Measurements from ENCODE around the gene SLC35F6.
A peak's percentile ranks its signal among the peaks of the same experiment; 100 is the strongest.

The SLC35F6 gene, protein sequence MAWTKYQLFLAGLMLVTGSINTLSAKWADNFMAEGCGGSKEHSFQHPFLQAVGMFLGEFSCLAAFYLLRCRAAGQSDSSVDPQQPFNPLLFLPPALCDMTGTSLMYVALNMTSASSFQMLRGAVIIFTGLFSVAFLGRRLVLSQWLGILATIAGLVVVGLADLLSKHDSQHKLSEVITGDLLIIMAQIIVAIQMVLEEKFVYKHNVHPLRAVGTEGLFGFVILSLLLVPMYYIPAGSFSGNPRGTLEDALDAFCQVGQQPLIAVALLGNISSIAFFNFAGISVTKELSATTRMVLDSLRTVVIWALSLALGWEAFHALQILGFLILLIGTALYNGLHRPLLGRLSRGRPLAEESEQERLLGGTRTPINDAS

DNA sequence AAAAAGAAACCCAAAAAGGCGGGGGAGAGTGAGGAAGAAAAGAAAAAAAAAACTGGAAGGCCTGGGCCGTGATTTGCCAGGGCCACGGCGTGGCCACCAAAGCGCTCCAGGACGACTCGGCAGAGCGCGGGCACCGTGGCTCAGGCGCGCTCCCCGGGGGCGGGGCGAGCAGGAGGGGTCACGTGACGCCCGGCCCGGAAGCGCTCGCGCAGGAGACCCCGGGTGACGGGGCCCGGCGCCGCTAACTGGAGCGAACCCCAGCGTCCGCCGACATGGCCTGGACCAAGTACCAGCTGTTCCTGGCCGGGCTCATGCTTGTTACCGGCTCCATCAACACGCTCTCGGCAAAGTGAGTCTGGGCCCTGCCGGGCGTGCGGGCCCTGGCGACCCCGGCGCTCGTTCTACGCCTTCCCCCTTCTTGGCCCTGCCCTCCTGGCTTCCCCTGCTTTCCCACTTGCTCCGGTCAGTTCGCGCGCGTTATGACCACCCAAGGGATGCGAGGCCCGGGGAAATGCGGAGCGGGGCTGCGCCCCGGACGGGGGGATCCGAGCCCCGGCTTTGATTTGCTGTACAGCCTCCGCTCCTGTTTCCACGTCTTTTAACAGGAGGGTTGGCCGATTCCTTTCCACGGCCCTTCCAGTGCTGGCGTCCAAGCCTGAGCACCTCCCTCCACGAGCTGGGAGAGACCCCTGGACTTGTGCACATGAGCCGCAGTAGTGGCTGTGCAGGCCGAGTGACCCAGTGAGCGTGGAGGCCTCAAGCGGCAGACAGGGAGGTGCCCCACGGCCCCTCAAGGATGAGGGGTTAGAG, at the start of gene SLC35F6:
TSS of gene SLC35F6 (plus strand) at position 207 of the 810 bp plus-strand sequence. CDS start at position 273, 66 bp downstream.
- DNase-seq (ENCODE audit: low spot score): peak; percentile 83

DNA sequence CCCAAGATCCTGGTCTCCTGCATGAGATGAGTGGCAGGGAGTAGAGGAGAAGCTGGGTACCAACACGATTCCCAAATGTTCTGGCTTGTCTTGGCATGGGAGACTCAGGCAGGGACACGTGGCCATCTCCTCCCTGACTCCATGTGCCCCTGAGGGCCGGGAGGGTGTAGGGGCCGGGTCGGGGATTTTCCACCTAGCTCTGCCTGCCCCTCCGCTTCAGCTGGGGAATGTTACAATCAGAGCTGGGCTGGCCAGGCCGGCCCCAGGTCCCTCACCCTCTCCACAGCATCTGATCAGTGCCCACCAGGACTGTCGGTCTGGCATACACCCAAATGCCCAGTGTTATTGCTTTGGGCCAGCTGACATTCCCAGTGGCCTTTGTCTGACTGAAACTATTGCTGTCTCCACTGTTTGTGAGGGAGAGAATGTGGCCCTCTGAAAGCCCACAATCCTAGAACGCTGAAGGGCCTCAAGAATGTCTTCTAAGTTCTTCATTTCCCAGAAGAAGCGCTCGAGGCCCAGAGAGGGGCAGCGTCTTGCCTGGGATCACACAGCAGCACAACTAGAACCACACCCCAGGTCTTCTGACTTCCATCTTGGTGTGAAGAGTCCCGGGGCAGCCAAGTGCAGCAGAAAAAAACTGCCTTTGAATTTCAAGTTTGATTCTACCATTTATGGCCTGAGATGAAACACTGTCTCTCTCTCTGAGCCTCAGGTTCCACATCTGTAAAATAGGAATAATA, 48.4 kb upstream of the SLC35F6 start:
- no peak for DNase-seq (ENCODE audit: low spot score)

- DNase-seq (ENCODE audit: low spot score): no peak
Observed at GRCh38 chr2:26716340-26716739, 47.7 kb upstream of the SLC35F6 start.

DNA sequence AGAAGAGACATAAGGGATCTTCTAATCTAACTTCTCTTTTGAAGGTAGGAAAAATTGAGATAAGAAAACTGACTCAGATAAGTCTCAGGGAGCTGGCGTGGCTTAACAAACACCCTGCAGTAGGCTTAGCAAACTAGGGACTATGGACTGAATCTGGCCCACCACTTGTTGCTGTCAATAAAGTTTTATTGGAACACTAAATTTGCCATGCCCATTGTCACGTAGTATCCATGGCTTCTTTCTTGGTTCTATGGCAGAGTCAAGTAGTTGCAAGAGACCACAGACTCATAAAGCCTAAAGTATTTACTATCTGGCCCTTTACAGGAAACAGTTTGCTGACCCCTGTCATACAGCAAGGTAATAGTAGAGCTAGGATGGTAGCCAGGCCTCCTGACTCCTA, 47.3 kb upstream of the SLC35F6 start:
- no peak for DNase-seq (ENCODE audit: low spot score)

DNA sequence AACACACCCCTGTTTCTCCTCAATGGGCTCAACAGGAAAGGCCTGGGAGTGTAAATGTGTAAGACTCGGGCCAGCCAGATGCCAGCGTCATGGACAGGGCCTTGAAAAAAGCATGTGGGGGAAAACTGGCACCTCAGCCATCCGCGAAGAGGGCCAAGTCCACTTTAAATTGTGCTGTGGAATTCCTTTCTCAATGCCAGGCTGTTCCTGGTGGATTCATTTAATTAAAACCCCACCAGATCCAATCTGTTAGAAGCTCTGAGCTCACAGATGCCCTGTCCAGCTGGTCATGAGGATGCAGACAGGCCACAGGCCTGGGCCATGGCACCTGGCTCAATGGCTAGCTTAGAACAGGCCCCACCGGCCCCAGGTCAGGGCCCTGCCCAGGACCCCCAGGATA, 46.7 kb upstream of the SLC35F6 start:
- no peak for DNase-seq (ENCODE audit: low spot score)

- no peak for DNase-seq (ENCODE audit: low spot score)
Observed at GRCh38 chr2:26718949-26719686, 45.0 kb upstream of the SLC35F6 start.

DNA sequence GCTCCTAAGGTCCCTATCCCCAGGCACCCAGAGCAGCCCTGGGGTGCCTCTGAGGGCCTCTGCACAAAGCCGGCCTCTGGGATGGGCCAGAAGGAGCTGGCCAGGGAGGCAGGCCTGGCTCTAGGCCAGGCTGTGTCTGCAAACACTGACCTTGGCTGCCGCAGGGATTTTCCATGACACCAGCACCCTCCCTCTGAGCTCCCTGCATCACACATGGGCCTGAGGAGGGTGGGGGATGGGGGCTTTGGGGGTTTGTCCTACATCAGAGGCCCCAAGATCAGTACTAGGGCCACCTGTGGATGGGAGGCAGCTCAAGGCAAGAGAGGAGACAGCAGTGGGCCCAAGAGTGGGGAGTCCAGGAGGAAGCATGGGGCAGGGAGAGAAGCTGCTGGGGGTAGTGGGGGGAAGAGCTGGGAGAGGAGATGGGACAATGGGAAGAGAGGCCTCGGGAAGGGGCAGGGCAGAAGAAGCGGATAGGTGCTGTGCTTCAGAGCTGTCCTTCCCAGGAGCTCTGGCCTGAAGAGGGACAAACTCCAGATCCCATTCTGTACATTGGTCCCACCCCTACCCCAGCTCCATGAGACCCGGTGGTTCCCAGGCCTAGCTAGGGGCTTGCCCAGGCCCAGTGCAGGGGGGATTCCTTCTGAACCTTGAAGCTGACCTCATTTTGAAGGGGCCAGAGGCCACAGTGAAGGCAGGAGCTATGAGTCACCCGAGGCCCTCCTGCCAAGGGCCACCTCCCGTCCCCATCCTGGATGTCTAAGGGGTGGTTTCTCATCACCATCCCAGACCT, 43.6 kb upstream of the SLC35F6 start:
- no peak for DNase-seq (ENCODE audit: low spot score)

DNA sequence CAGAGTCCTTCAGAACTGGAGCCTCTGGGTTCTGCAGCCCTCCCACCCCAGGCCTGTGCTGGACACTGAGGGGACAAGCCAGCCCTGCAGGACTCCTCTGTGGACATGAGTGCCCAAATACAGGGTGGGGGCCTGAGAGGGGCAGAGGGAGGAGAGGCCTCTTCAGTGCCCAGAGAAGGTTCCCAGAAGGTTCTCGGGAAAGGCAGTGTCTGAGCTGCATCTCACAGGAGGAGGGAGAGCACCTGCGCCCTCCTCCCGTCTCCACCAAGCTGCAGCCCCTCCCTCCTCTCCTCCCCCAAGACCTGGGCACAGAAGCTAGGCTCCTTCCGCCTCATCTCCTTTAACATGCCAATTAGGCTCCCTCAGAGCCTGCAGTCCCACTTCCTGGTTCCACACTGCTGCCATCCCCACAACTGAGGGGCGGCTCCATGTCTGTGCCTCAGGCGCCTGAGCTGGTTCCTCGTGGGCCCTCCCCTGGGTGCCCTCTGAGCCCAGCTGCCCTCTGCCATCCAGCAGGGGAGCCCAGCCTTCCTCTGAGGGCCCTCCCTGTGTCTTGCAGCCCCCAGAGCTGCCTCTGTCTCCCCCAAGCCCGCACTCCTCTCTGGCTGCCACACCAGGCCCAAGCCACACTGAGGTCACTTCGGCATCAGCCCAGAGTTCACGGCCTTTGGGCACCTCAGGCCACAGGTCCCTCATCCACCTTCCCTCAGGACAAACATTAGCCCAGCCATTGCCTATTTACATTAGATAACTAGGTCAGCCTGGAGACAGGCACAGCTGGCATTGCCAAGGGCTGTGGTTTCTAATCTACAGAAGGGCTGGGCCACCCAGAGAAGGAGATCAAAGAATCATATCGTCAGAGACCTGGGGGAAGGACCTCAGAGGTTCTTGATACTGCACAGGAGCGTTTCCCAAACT, 42.7 kb upstream of the SLC35F6 start:
- no peak for DNase-seq (ENCODE audit: low spot score)

DNA sequence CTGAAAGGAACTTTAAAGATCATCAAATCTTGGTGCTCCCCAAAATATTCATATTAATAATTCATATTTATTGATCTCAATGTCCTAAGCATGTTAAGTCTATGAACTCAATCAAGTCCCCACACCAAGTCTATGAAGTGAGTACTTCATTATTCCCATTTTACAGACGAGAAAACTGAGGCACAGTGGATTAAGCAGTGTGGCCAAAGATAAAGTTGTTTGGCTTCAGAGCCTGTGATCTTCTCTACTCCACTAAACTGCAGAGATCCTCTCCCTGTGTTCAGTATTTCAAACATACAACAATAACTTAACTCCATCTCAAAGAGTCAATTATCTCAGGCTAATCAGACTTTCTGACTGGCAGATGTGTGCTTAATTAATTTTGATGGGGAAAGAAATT, 41.8 kb upstream of the SLC35F6 start:
- DNase-seq (ENCODE audit: low spot score): no peak

- no peak for DNase-seq (ENCODE audit: low spot score)
Observed at GRCh38 chr2:26722911-26723310, 41.2 kb upstream of the SLC35F6 start.

DNA sequence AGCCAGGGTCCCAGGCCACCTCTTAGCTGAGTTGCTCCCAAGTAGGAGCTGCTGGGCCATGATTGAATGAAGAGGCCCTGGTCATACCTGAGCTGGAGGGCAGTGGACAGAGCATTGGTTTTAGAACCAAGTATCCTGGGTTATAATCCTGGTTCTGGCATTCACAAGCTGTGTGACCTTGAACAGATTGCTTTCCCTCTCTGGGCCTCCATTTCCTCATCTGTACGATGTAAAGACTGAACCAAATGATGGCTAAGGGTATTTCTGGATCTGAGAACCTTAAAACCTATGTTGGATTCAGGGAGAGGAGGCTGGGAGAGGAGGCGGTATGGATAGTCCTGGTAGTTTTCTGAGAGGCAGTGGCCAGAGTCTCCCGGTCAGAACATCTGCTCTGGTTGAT, 40.6 kb upstream of the SLC35F6 start:
- no peak for DNase-seq (ENCODE audit: low spot score)

DNA sequence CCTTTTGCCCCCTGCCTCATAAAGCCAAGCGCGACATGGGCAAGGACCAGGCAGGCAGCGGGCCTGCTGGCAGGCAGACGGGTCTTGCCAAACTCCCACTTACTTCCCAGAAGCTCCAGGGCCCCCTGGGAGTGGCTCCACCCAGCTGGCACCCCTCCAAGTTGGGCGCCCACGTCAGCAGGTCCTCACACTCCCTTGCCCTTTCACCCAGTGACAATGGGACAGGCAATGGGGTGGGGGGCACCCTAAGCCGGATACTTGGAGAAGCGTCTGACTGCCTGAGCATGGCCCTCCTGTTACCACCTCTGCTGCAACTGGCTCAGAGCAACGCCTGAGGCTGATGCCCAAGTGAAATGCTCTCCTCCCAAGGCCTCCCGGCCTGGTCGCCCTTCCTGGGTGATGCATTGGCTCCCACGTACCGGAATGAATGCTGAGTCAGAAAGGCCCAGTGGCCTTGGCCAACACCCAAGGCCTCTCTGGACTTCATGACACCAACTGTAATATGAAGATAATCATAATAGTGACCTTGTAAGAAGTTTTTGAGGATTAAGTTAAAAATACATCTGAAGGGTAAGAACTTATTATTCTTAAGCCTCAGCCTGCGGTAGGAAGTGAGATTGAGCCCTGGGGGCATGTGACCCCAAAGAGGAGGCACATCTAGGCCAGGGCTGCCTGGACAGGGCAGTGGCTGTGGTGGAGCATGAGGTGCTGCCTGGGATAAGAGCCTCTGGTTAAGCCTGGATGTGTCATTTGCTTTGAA, 39.9 kb upstream of the SLC35F6 start:
- DNase-seq (ENCODE audit: low spot score): no peak

DNA sequence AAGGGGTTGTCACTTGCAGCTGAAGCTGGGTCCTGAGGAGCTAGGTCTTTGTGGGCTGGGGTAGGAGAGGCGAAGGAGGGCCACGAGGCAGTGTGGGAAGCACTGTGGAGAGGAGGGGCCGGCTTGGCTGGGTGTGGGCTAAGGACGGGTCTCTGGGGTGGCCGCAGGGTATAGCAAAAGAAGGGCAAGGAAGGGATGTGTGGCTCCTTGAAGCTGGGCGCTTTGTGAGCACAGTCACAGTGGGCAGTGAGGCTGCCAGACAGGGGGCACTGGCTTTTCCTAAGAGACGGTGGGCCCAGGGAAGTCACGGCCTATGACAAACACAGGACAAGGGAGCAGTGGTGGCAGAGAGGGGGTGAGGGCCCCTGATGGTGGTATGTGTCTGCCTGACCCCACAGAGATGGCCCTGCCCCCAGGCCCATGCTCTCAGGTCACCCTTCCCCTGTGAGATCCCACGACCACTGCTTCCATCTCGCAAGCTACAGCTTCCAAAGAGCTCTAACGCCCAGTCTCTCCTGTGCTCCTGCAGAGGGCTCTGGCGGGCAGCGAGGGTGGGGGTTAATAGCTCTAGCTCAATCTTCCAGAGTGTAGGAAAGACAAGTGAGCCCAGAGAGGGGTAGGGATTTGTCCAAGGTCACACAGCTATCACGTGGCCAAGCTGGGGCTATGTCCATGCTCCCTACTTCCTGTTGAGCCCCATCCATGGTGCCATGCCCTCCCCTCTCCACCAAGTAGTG, 39.1 kb upstream of the SLC35F6 start:
- no peak for DNase-seq (ENCODE audit: low spot score)

DNA sequence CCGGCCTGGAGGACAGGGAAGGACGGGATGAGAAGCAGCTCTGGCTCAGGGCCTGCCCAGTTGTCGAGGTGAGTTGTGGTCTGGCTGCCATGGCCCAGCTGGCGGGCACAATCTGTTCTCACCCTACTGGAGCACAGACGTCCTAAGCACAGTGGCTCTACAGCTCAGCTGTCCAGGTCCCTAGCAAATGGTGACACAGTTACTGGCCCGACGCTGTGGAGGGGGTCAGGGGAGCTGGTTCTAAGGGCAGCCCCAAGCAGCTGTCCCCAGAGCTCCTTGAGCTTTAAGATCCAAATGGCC, 38.6 kb upstream of the SLC35F6 start:
- DNase-seq (ENCODE audit: low spot score): no peak

DNA sequence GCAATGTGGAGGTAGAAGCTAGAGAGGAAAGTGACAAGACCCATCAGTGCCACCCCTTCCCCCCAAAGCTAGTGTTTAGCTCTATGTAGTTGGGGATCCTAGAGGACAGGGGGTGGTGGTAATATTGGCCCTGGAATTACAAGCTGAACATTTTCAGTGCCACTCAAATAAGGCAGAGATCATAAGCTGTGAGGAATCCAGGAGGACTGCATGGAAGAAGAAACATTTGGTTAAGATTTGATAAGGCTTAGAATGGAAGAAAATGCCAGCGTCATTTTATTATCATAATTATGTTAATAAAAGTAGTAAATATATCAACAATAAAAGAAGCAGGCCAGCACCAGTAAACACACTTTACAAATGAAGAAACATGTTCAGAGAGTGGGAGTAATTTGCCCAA, 37.9 kb upstream of the SLC35F6 start:
- no peak for DNase-seq (ENCODE audit: low spot score)

GRCh38 chr2:26727641-26728561, 36.2 kb upstream of the SLC35F6 start:
- DNase-seq (ENCODE audit: low spot score): no peak

- no peak for DNase-seq (ENCODE audit: low spot score)
Observed at GRCh38 chr2:26729311-26729710, 34.8 kb upstream of the SLC35F6 start.

All from NAMALWA (cell line).